Suppressor macrophage treated with lipopolysaccharide for 1 hour (primary cell): ENCODE data around the gene DUSP2.

ENCODE experiments used
- DNase-seq, 3 donors: peaks; one replicate each; pipeline ENCODE4 v3.0.0-alpha.2; 2020 to 2022

Gene DUSP2

GRCh38 chr2:96145036-96145847 lies at the start of gene DUSP2:
Gene DUSP2 (minus strand): TSS chr2:96145440. CDS start chr2:96145354, 86 bp downstream.
- peak; percentile 96 to 99 (median 97) for DNase-seq

GRCh38 chr2:96191937-96192670 lies 46.9 kb upstream of the DUSP2 start:
- DNase-seq = no peak

GRCh38 chr2:96188821-96189526 lies 43.7 kb upstream of the DUSP2 start:
- no peak for DNase-seq

GRCh38 chr2:96186562-96186961 lies 41.3 kb upstream of the DUSP2 start:
- no peak for DNase-seq

GRCh38 chr2:96185516-96185915 lies 40.3 kb upstream of the DUSP2 start:
- DNase-seq = no peak

- no peak for DNase-seq
Observed at GRCh38 chr2:96184989-96185388, 39.7 kb upstream of the DUSP2 start.

GRCh38 chr2:96184188-96184587 lies 38.9 kb upstream of the DUSP2 start:
- DNase-seq = no peak

GRCh38 chr2:96181529-96181928 lies 36.3 kb upstream of the DUSP2 start:
- DNase-seq = no peak

- DNase-seq = no peak
Observed at GRCh38 chr2:96180521-96180920, 35.3 kb upstream of the DUSP2 start.

- no peak for DNase-seq
Observed at GRCh38 chr2:96180002-96180401, 34.8 kb upstream of the DUSP2 start.

GRCh38 chr2:96176661-96177060 lies 31.4 kb upstream of the DUSP2 start:
- DNase-seq = no peak

- no peak for DNase-seq
Observed at GRCh38 chr2:96175951-96176350, 30.7 kb upstream of the DUSP2 start.

GRCh38 chr2:96174251-96175144 lies 29.3 kb upstream of the DUSP2 start:
- DNase-seq = peak; percentile 84 to 88 (median 88)

- no peak for DNase-seq
Observed at GRCh38 chr2:96171831-96172230, 26.6 kb upstream of the DUSP2 start.

GRCh38 chr2:96170626-96171025 lies 25.4 kb upstream of the DUSP2 start:
- peak; percentile 45 to 66 (median 63) for DNase-seq

- DNase-seq = no peak
Observed at GRCh38 chr2:96169868-96170507, 24.7 kb upstream of the DUSP2 start.

- DNase-seq = no peak
Observed at GRCh38 chr2:96167407-96168013, 22.3 kb upstream of the DUSP2 start.

GRCh38 chr2:96164459-96165184 lies 19.4 kb upstream of the DUSP2 start:
- no peak for DNase-seq

GRCh38 chr2:96163768-96164429 lies 18.7 kb upstream of the DUSP2 start:
- DNase-seq = peak in 2 of 3 donors; percentile 27 to 33

- no peak for DNase-seq
Observed at GRCh38 chr2:96163415-96163767, 18.2 kb upstream of the DUSP2 start.
